HCT116 (cell line): ENCODE results near the gene SULT2B1. TPM values are rescaled to one million over a fixed set of nuclear protein-coding genes. Genes with fewer than 3 reads are reported as not detected.

Experiments
- ATAC-seq: fragments of 200-7000 bp; cut with Tn5 transposase; 2 replicates; pipeline ENCODE4 v1.9.1; 2020; ENCODE audit warnings: mild to moderate bottlenecking, moderate library complexity
- BruUV-seq: library from RNA; stranded (reverse); fragments of 400-500 nt; replicated peaks from 2 replicates; lab custom pipeline; 2021; lab: Mats Ljungman, UMichigan
- CTCF ChIA-PET: fragments of 300-600 bp; sonication (Branson Sonifier 250); formaldehyde crosslinking; loops from one replicate; lab custom pipeline; 2021; ENCODE audit warnings: antibody characterized with exemption; lab: Charles Lee
- POLR2A ChIA-PET: fragments of 300-600, 350-600 bp; sonication (Branson Sonifier 250); formaldehyde crosslinking; loops from one replicate; lab custom pipeline; 2021; ENCODE audit warnings: antibody characterized with exemption; lab: Charles Lee
- RAD21 ChIA-PET, 2 experiments: fragments of 300-600 bp; sonication (Branson Sonifier 250); formaldehyde crosslinking; loops; one replicate each; lab custom pipeline; 2023; ENCODE audit warnings: low total read pairs in 2 of 2; ENCODE audit not compliant: uncharacterized antibody in 2 of 2, unreplicated experiment in 2 of 2, low non-redundant PET in 1 of 2; lab: Charles Lee
- DNase-seq: peaks from one replicate; pipeline ENCODE4 v3.0.0-alpha.2; 2010; ENCODE audit warnings: low read depth, low spot score
- H2AFZ ChIP-seq: fragments of 200-600 bp; shearing (Covaris generic), sonication (generic); 2 replicates; pipeline ENCODE4 v1.6.1; 2017; ENCODE audit warnings: low read depth, mixed run types, mixed read lengths, antibody characterized with exemption, low read length; ENCODE audit not compliant: poor library complexity, severe bottlenecking
- H3K27ac ChIP-seq: 2 replicates; pipeline ENCODE4 v1.5.1; 2012; ENCODE audit warnings: low read depth, low read length
- H3K27me3 ChIP-seq: fragments of 200-600 bp; sonication (generic); 2 replicates; pipeline ENCODE4 v1.6.1; 2016; ENCODE audit warnings: mixed run types, low read length, mixed read lengths; ENCODE audit not compliant: insufficient read depth
- H3K36me3 ChIP-seq, 2 experiments: fragments of 200-500 bp in 1 of 2; fragments of 200-600 bp in 1 of 2; sonication (Bioruptor generic) in 1 of 2; sonication (generic) in 1 of 2; 2 replicates each; pipeline versions ENCODE4 v1.5.1 to v1.6.1; 2014 to 2016; ENCODE audit warnings: low read length in 2 of 2, inconsistent platforms in 1 of 2, mixed read lengths in 1 of 2, mixed run types in 1 of 2; ENCODE audit not compliant: insufficient read depth in 2 of 2, control insufficient read depth in 1 of 2
- H3K4me1 ChIP-seq, 2 experiments: fragments of 200-600 bp in 1 of 2; sonication (generic) in 1 of 2; 2 replicates each; pipeline versions ENCODE4 v1.5.1 to v1.6.1; 2012 to 2017; ENCODE audit warnings: low read length in 2 of 2, inconsistent platforms in 1 of 2, mild to moderate bottlenecking in 1 of 2, mixed read lengths in 1 of 2, mixed run types in 1 of 2, moderate library complexity in 1 of 2; ENCODE audit not compliant: insufficient read depth in 2 of 2, control insufficient read depth in 1 of 2
- H3K4me2 ChIP-seq: fragments of 200-600 bp; sonication (generic); 2 replicates; pipeline ENCODE4 v1.6.1; 2017; ENCODE audit warnings: mixed run types, low read length, mixed read lengths
- H3K4me3 ChIP-seq, 2 experiments: fragments of 200-600 bp in 1 of 2; sonication (generic) in 1 of 2; replicated peaks in 1 of 2; 2 replicates each; pipeline ENCODE4 v1.5.1; 2011 to 2016; ENCODE audit warnings: low read length in 2 of 2, control low read depth in 1 of 2, low read depth in 1 of 2, mild to moderate bottlenecking in 1 of 2, mixed read lengths in 1 of 2, mixed run types in 1 of 2
- H3K79me2 ChIP-seq: fragments of 200-600 bp; sonication (generic); 2 replicates; pipeline ENCODE4 v1.6.1; 2017; ENCODE audit warnings: mild to moderate bottlenecking, mixed run types, low read length, moderate library complexity, mixed read lengths; ENCODE audit not compliant: insufficient read depth
- H3K9ac ChIP-seq: fragments of 200-600 bp; sonication (generic); 2 replicates; pipeline ENCODE4 v1.6.1; 2016; ENCODE audit warnings: low read length, mixed read lengths
- H3K9me2 ChIP-seq: fragments of 200-600 bp; sonication (generic), shearing (Covaris generic); 2 replicates; pipeline ENCODE4 v1.6.1; 2017; ENCODE audit warnings: mixed run types, mild to moderate bottlenecking, moderate library complexity; ENCODE audit not compliant: insufficient read depth
- H3K9me3 ChIP-seq, 2 experiments: fragments of 200-500 bp in 1 of 2; fragments of 200-600 bp in 1 of 2; sonication (Bioruptor generic) in 1 of 2; sonication (generic) in 1 of 2; 2 replicates each; pipeline ENCODE4 v1.6.1; 2014 to 2017; ENCODE audit warnings: low read length in 2 of 2, mixed read lengths in 2 of 2, inconsistent platforms in 1 of 2, low read depth in 1 of 2, mild to moderate bottlenecking in 1 of 2, mixed run types in 1 of 2, moderate library complexity in 1 of 2; ENCODE audit not compliant: control insufficient read depth in 1 of 2, insufficient read depth in 1 of 2
- H4K20me1 ChIP-seq: fragments of 200-600 bp; sonication (generic), shearing (Covaris generic); 2 replicates; pipeline ENCODE4 v1.6.1; 2017; ENCODE audit warnings: mixed run types, mild to moderate bottlenecking, moderate library complexity; ENCODE audit not compliant: insufficient read depth
- EGR1 ChIP-seq: IDR thresholded peaks from 2 replicates; pipeline ENCODE4 v1.6.1; 2012; ENCODE audit warnings: low read depth
- POLR2A ChIP-seq: IDR thresholded peaks from 2 replicates; pipeline ENCODE4 v1.7.0; 2011; ENCODE audit warnings: borderline replicate concordance; ENCODE audit not compliant: insufficient read depth, insufficient read length; ENCODE audit errors: extremely low read depth
- POLR2AphosphoS5 ChIP-seq: IDR thresholded peaks from 2 replicates; pipeline ENCODE4 v1.6.1; 2011; ENCODE audit warnings: mild to moderate bottlenecking, low read depth, low read length, moderate library complexity
- RAD21 ChIP-seq: IDR thresholded peaks from 2 replicates; pipeline ENCODE4 v1.6.1; 2012; ENCODE audit warnings: low read depth, mild to moderate bottlenecking
- SIN3A ChIP-seq: IDR thresholded peaks from 2 replicates; pipeline ENCODE4 v1.6.1; 2012; ENCODE audit warnings: low read depth
- YY1 ChIP-seq: IDR thresholded peaks from 2 replicates; pipeline ENCODE4 v1.6.1; 2011; ENCODE audit warnings: low read length, low read depth, moderate library complexity, mild to moderate bottlenecking; ENCODE audit not compliant: insufficient replicate concordance; ENCODE audit errors: extremely low read depth
- ZNF274 ChIP-seq: fragments of 200-500 bp; sonication (Bioruptor generic); IDR thresholded peaks from 2 replicates; pipeline ENCODE4 v1.6.1; 2014; ENCODE audit warnings: mild to moderate bottlenecking, low read depth, low read length, inconsistent platforms
- intact Hi-C: fragments of 100-400 bp; cut with micrococcal nuclease; formaldehyde crosslinking; loops from 2 replicates; pipeline ENCODE4 v1.10.0; 2022
- total RNA-seq: library from RNA; stranded (reverse); gene quantifications from one replicate; pipeline ENCODE4 v1.2.1, GENCODE V29; 2021; ENCODE audit not compliant: unreplicated experiment
- TF ChIP-seq, protein P1 (sequence below): IDR thresholded peaks from 2 replicates; pipeline ENCODE4 v1.6.1; 2011; ENCODE audit warnings: mild to moderate bottlenecking, low read length, moderate library complexity; ENCODE audit not compliant: insufficient replicate concordance; ENCODE audit errors: extremely low read depth

SULT2B1 gene
- total RNA-seq, 1 experiment from 2014 or later: 4.8 TPM

DNA sequence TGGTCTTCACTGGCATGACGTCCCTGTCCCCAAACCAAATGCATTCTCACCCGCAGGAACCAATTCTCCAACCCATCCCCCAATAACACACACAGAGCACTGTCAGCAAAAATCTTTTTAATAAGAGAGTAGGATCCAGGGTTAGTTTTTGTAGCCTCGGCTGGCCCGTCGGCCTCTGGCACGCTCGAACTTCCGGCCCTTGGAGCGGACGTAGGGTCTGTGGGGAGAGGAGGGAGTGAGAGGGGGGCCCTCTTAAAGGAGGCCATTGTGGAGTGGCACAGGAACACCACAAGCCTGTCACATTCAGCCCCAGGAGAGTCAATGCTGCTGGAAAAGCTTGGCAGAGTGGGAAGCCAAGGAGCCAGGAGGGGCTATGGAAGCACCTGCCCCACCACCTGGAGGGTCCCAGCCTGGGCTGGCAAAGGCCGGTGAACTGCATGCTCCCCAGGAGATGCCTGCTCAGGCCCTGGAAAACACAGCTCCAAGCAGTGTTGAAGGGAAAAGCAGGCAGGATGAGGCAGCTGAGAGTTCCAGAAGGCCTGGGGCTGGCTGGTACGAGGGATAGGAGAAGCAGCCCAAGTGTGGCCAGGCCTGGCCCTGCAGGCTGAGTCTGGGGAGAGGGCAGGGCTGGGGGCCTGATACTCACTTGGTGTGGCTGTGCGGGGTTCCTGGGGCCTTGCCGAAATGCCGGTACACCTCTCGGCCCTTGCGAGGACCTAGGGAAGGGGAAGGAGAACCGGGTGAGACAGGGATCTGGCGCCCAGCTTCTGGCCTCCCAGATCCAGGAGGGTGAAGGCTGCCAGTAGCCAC, 63.5 kb downstream of the SULT2B1 start:
- Histone ChIP-seq H3K27ac (peak overlapping the region; percentile 86), H3K27me3 (no peaks in the 10 kb centered on the region), H3K9me3 (no peaks in the 10 kb centered on the region), H3K9ac (peak overlapping the region; percentile 99), H3K4me3 (peak overlapping the region; percentile 23 to 37), H4K20me1 (peaks cover 34% of the 10 kb centered on the region; the same call in 1 of the 2 replicates), H3K9me2 (no peaks in the 10 kb centered on the region), H3K79me2 (peaks cover 44% of the 10 kb centered on the region), H2AFZ (no peak overlapping the region), H3K4me1 (peaks cover 33 to 51% of the 10 kb centered on the region in 2 experiments), H3K4me2 (peak overlapping the region; percentile 87), H3K36me3 (peaks cover 20 to 37% of the 10 kb centered on the region in 2 experiments)
- ATAC-seq: no peak
- DNase-seq: no peak
- POLR2A ChIA-PET: interaction anchor here (0.6 to 1.9 kb wide), 3 partner anchors 9 to 122 kb away, joined by 3 to 7 read pairs (median 3); no protein-coding TSS in a partner anchor
- BruUV-seq: no TSS peak
- CTCF ChIA-PET: no interaction called here
- TF ChIP-seq POLR2AphosphoS5 (peak; percentile 40), YY1 (no peak), RAD21 (no peak), EGR1 (no peak), SIN3A (no peak), POLR2A (no peak), ZNF274 (no peak)
- TF ChIP-seq, protein P1, sequence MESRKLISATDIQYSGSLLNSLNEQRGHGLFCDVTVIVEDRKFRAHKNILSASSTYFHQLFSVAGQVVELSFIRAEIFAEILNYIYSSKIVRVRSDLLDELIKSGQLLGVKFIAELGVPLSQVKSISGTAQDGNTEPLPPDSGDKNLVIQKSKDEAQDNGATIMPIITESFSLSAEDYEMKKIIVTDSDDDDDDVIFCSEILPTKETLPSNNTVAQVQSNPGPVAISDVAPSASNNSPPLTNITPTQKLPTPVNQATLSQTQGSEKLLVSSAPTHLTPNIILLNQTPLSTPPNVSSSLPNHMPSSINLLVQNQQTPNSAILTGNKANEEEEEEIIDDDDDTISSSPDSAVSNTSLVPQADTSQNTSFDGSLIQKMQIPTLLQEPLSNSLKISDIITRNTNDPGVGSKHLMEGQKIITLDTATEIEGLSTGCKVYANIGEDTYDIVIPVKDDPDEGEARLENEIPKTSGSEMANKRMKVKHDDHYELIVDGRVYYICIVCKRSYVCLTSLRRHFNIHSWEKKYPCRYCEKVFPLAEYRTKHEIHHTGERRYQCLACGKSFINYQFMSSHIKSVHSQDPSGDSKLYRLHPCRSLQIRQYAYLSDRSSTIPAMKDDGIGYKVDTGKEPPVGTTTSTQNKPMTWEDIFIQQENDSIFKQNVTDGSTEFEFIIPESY: no peak
- RAD21 ChIA-PET: no interaction called here
- intact Hi-C loops: no loop called here
